Stimulated activated CD8-positive, alpha-beta memory T cell treated with anti-CD3 and anti-CD28 coated beads, Interleukin-2, amount 100 ng/mL, for 1 hour (primary cell): Measurements from ENCODE around the gene RCN2.
"Not testable (repeated sequence)": the region's sequence is repeated elsewhere in the genome, so short reads cannot be mapped to it uniquely, and the experiment has no call there.

Experiments
- DNase-seq, 2 donors: peaks; one replicate each; pipeline ENCODE4 v3.0.0-alpha.2; 2020; ENCODE audit warnings: low read depth in 2 of 2

Gene RCN2

GRCh38 chr15:76931397-76932134 lies at the start of gene RCN2:
TSS of gene RCN2 (plus strand) at chr15:76931749. CDS start at chr15:76931842, 93 bp downstream.
- DNase-seq = peak; percentile 86 to 88

GRCh38 chr15:76885212-76885611 lies 46.3 kb upstream of the RCN2 start:
- no peak for DNase-seq

- not testable (repeated sequence) for DNase-seq
Observed at GRCh38 chr15:76887280-76888141, 44.0 kb upstream of the RCN2 start.

GRCh38 chr15:76892836-76893235 lies 38.7 kb upstream of the RCN2 start:
- DNase-seq = not testable (repeated sequence)

GRCh38 chr15:76894174-76894573 lies 37.4 kb upstream of the RCN2 start:
- DNase-seq = no peak

GRCh38 chr15:76898102-76898501 lies 33.4 kb upstream of the RCN2 start:
- no peak for DNase-seq

- DNase-seq = not testable (repeated sequence)
Observed at GRCh38 chr15:76899176-76899930, 32.2 kb upstream of the RCN2 start.

GRCh38 chr15:76899931-76900310 lies 31.6 kb upstream of the RCN2 start:
- not testable (repeated sequence) for DNase-seq

- DNase-seq = no peak
Observed at GRCh38 chr15:76901965-76902364, 29.6 kb upstream of the RCN2 start.

GRCh38 chr15:76903251-76903681 lies 28.3 kb upstream of the RCN2 start:
- no peak for DNase-seq

- DNase-seq = peak in 1 of 2 donors; percentile 0
Observed at GRCh38 chr15:76904461-76905012, 27.0 kb upstream of the RCN2 start.

- peak; percentile 82 to 89 for DNase-seq
Observed at GRCh38 chr15:76905013-76905839, 26.3 kb upstream of the RCN2 start, which contains the start of gene SCAPER. TSS of gene SCAPER (minus strand) at chr15:76905340. CDS start at chr15:76883817, 21,523 bp downstream.

- no peak for DNase-seq
Observed at GRCh38 chr15:76905855-76906254, 25.7 kb upstream of the RCN2 start.

- no peak for DNase-seq
Observed at GRCh38 chr15:76912430-76912829, 19.1 kb upstream of the RCN2 start.

- no peak for DNase-seq
Observed at GRCh38 chr15:76913737-76914136, 17.8 kb upstream of the RCN2 start.

GRCh38 chr15:76916369-76916768 lies 15.2 kb upstream of the RCN2 start:
- DNase-seq = no peak

GRCh38 chr15:76928201-76928600 lies 3.3 kb upstream of the RCN2 start:
- no peak for DNase-seq

- DNase-seq = no peak
Observed at GRCh38 chr15:76929011-76929760, 2.4 kb upstream of the RCN2 start.

GRCh38 chr15:76930831-76931396 lies 635 bp upstream of the RCN2 start:
- no peak for DNase-seq
